H1 (cell line): ENCODE results near the gene ENPP3.

ENCODE experiments used
- ATF2 ChIP-seq: IDR thresholded peaks from 2 replicates; pipeline ENCODE4 v1.6.1; 2012; ENCODE audit warnings: low read length, inconsistent platforms
- BRCA1 ChIP-seq: IDR thresholded peaks from 2 replicates; pipeline ENCODE4 v1.6.1; 2012; ENCODE audit warnings: low read depth, low read length, improper control_type of control experiment
- CHD1 ChIP-seq: IDR thresholded peaks from 2 replicates; pipeline ENCODE4 v1.6.1; 2012; ENCODE audit warnings: low read depth, low read length, improper control_type of control experiment
- CTCF ChIP-seq, 3 experiments: IDR thresholded peaks; 1 replicate in 2 of 3; 2 replicates in 1 of 3; pipeline versions ENCODE4 v1.5.1 to v1.6.1; 2011; ENCODE audit warnings: low read length in 3 of 3, mild to moderate bottlenecking in 3 of 3, inconsistent platforms in 2 of 3, low read depth in 1 of 3, moderate library complexity in 1 of 3; ENCODE audit not compliant: insufficient read depth in 1 of 3; ENCODE audit errors: control extremely low read depth in 1 of 3
- EGR1 ChIP-seq: IDR thresholded peaks from 2 replicates; pipeline ENCODE4 v1.6.1; 2011; ENCODE audit warnings: low read depth, low read length, borderline replicate concordance
- POLR2A ChIP-seq, 2 experiments: IDR thresholded peaks; 1 replicate in 1 of 2; 2 replicates in 1 of 2; pipeline ENCODE4 v1.6.1; 2011; ENCODE audit warnings: low read depth in 2 of 2, low read length in 2 of 2, mild to moderate bottlenecking in 2 of 2; ENCODE audit errors: control extremely low read depth in 1 of 2
- RBBP5 ChIP-seq: IDR thresholded peaks from 2 replicates; pipeline ENCODE4 v1.7.1; 2012; ENCODE audit warnings: low read depth, mild to moderate bottlenecking, inconsistent platforms, low read length, moderate library complexity, borderline replicate concordance

- TF ChIP-seq CTCF (IDR thresholded peaks at IDR 0.05; ENCODE audit: control extremely low read depth in 1 of 3, insufficient read depth in 1 of 3, low read depth in 1 of 3, low read length in 3 of 3) (no peak), CHD1 (no peak), BRCA1 (no peak), POLR2A (IDR thresholded peaks at IDR 0.05; ENCODE audit: control extremely low read depth in 1 of 2, low read depth in 2 of 2, low read length in 2 of 2) (no peak), ATF2 (no peak), EGR1 (no peak), RBBP5 (no peak)
These were observed 117.0 kb downstream of the ENPP3 start for GRCh38 chr6:131754088-131754487.
